GM23338 (cell line): ENCODE results near the gene ASCL2. TPM values are rescaled to one million over a fixed set of nuclear protein-coding genes. Genes with fewer than 3 reads are reported as not detected.

ENCODE experiments used
- ATAC-seq: fragments of 200-7000 bp; cut with Tn5 transposase; 3 replicates; pipeline ENCODE4 v1.9.1; 2020
- DNase-seq: peaks from one replicate; pipeline ENCODE4 v3.0.0-alpha.2; 2015; ENCODE audit warnings: low spot score
- H2AFZ ChIP-seq: fragments of 200-600 bp; sonication (generic); 2 replicates; pipeline ENCODE4 v1.8.0; 2016; ENCODE audit warnings: antibody characterized with exemption, mild to moderate bottlenecking, moderate library complexity
- H3F3A ChIP-seq: fragments of 200-600 bp; sonication (generic); replicated peaks from 2 replicates; pipeline ENCODE4 v1.8.0; 2017; ENCODE audit warnings: antibody characterized with exemption, mixed run types, low read depth
- H3K27ac ChIP-seq: fragments of 200-600 bp; sonication (generic); 2 replicates; pipeline ENCODE4 v1.6.1; 2016; ENCODE audit warnings: low read depth
- H3K27me3 ChIP-seq: fragments of 200-600 bp; sonication (generic); 2 replicates; pipeline ENCODE4 v1.8.0; 2016; ENCODE audit warnings: mild to moderate bottlenecking, mixed run types, moderate library complexity; ENCODE audit not compliant: insufficient read depth
- H3K36me3 ChIP-seq: fragments of 200-600 bp; sonication (generic); 2 replicates; pipeline ENCODE4 v1.8.0; 2016; ENCODE audit warnings: mild to moderate bottlenecking; ENCODE audit not compliant: insufficient read depth
- H3K4me1 ChIP-seq: fragments of 200-600 bp; sonication (generic); 2 replicates; pipeline ENCODE4 v1.8.0; 2016; ENCODE audit warnings: mild to moderate bottlenecking, moderate library complexity; ENCODE audit not compliant: insufficient read depth
- H3K4me2 ChIP-seq: fragments of 200-600 bp; sonication (generic); 2 replicates; pipeline ENCODE4 v1.7.1; 2017; ENCODE audit warnings: mixed run types
- H3K4me3 ChIP-seq: fragments of 200-600 bp; sonication (generic); 2 replicates; pipeline ENCODE4 v1.6.1; 2016; ENCODE audit warnings: mixed run types
- H3K79me2 ChIP-seq: fragments of 200-600 bp; sonication (generic); replicated peaks from 2 replicates; pipeline ENCODE4 v1.8.0; 2017; ENCODE audit warnings: mild to moderate bottlenecking; ENCODE audit not compliant: insufficient read depth
- H3K9me2 ChIP-seq: fragments of 200-600 bp; sonication (generic); 2 replicates; pipeline ENCODE4 v1.8.0; 2017; ENCODE audit not compliant: insufficient read depth
- H4K20me1 ChIP-seq: fragments of 200-600 bp; sonication (generic); replicated peaks from 2 replicates; pipeline ENCODE4 v1.8.0; 2017; ENCODE audit warnings: mild to moderate bottlenecking; ENCODE audit not compliant: insufficient read depth
- H3K27ac Mint-ChIP-seq: 2 replicates; pipeline ENCODE4 v1.8.0; 2020; ENCODE audit warnings: inconsistent platforms, mild to moderate bottlenecking, moderate library complexity, mixed read lengths
- H3K27me3 Mint-ChIP-seq: 3 replicates; pipeline ENCODE4 v1.8.0; 2022; ENCODE audit warnings: low read depth, mild to moderate bottlenecking, moderate library complexity, mixed read lengths, inconsistent platforms; ENCODE audit not compliant: insufficient read depth, poor library complexity
- H3K36me3 Mint-ChIP-seq: 3 replicates; pipeline ENCODE4 v1.8.0; 2021; ENCODE audit warnings: low read depth, mild to moderate bottlenecking, inconsistent platforms, moderate library complexity, mixed read lengths
- H3K4me1 Mint-ChIP-seq: 3 replicates; pipeline ENCODE4 v1.8.0; 2020; ENCODE audit warnings: mild to moderate bottlenecking, inconsistent platforms, mixed read lengths
- H3K4me3 Mint-ChIP-seq: 3 replicates; pipeline ENCODE4 v1.8.0; 2021; ENCODE audit warnings: moderate library complexity, mild to moderate bottlenecking, inconsistent platforms, mixed read lengths
- H3K9me3 Mint-ChIP-seq: 3 replicates; pipeline ENCODE4 v1.8.0; 2020; ENCODE audit warnings: moderate library complexity, mild to moderate bottlenecking, inconsistent platforms, mixed read lengths
- CREB1 ChIP-seq: fragments of 250-450 bp; sonication (Bioruptor Pico); IDR thresholded peaks from 2 replicates; pipeline ENCODE4 v1.5.0; 2020; ENCODE audit warnings: low read depth, mild to moderate bottlenecking, moderate library complexity
- ETS1 ChIP-seq: IDR thresholded peaks from 2 replicates; pipeline ENCODE4 v1.6.1; 2016; ENCODE audit warnings: antibody characterized with exemption
- EZH2 ChIP-seq: fragments of 200-600 bp; sonication (generic); IDR thresholded peaks from one replicate; pipeline ENCODE4 v1.8.0; 2017; ENCODE audit warnings: antibody characterized with exemption, mild to moderate bottlenecking, low read depth; ENCODE audit not compliant: unreplicated experiment
- EZH2phosphoT487 ChIP-seq: fragments of 200-600 bp; sonication (generic); IDR thresholded peaks from one replicate; pipeline ENCODE4 v1.8.1; 2018; ENCODE audit warnings: antibody characterized with exemption; ENCODE audit not compliant: unreplicated experiment
- JUNB ChIP-seq: IDR thresholded peaks from one replicate; pipeline ENCODE4 v1.6.1; 2016; ENCODE audit warnings: antibody characterized with exemption; ENCODE audit not compliant: unreplicated experiment
- NANOG ChIP-seq: IDR thresholded peaks from 2 replicates; pipeline ENCODE4 v1.6.1; 2016; ENCODE audit warnings: antibody characterized with exemption, borderline replicate concordance
- POLR2AphosphoS5 ChIP-seq: IDR thresholded peaks from 2 replicates; pipeline ENCODE4 v1.6.1; 2016; ENCODE audit warnings: antibody characterized with exemption, low read depth
- ZNF462 ChIP-seq: fragments of 250-450 bp; sonication (Bioruptor Pico); IDR thresholded peaks from 2 replicates; pipeline ENCODE4 v1.5.0; 2020; ENCODE audit warnings: mild to moderate bottlenecking, moderate library complexity
- polyA plus RNA-seq: library from polyadenylated mRNA; unstranded; fragments of >200 nt; fragmentation: Nextera tagmentation; extraction: Ambion mirVana; gene quantifications from 2 replicates; pipeline ENCODE4 v1.2.1, GENCODE V29; 2016
- total RNA-seq: library from RNA; depleted of rRNA; stranded (reverse); fragments of >200 nt; shearing (Covaris generic); gene quantifications from 2 replicates; pipeline ENCODE4 v1.2.3, GENCODE V29; 2014
- TF ChIP-seq, protein P1 (sequence below), 2 experiments: fragments of 200-600 bp in 1 of 2; sonication (generic) in 1 of 2; conservative IDR thresholded peaks; 2 replicates each; pipeline versions ENCODE4 v1.5.1 to v1.6.1; 2016 to 2017; ENCODE audit warnings: antibody characterized with exemption in 2 of 2, low read depth in 2 of 2, mild to moderate bottlenecking in 2 of 2, moderate library complexity in 1 of 2

ASCL2 gene
- total and polyA plus RNA-seq, 2 experiments from 2014 or later = 0.57 to 1.6 TPM

DNA sequence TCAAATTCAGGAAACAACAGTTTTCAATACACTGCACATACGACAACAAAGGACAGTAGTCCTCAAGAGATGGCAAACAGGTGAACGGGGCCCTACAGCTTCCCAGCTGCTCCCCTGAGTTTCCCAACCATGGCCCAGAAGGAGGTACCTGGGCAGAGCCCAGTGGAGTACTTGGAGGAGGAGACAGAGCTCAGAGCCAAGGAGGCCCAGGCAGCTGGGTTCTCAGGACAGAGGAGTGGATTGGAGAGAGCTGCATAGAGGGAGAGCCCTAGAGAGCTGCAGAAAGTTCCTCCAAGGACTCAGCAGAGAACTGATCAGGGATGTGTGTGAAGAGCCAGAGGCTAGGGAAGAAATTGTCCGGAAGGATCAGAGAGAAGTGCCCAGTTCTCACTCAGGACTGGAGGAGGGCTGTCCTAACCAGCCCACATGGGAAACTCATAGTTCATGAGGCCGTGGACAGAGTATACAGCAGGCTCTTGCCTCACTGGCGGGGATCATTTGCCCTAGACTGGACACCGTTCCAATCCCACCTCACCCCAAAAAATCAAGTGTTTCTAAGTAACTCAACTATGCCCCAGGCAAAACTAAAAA, 7.6 kb upstream of the ASCL2 start:
- Histone ChIP-seq H3K4me1 (peaks cover 15% of the 10 kb centered on the region), H3K27me3 (peaks cover 14% of the 10 kb centered on the region), H2AFZ (no peak overlapping the region), H4K20me1 (no peaks in the 10 kb centered on the region), H3F3A (no peaks in the 10 kb centered on the region), H3K27ac (no peak overlapping the region), H3K36me3 (no peaks in the 10 kb centered on the region), H3K79me2 (no peaks in the 10 kb centered on the region), H3K4me3 (no peak overlapping the region), H3K4me2 (peak overlapping the region; percentile 52), H3K9me2 (no peaks in the 10 kb centered on the region; the same call in 1 of the 2 replicates)
- Mint-ChIP-seq H3K36me3 (no peaks in the 10 kb centered on the region), H3K27ac (no peak overlapping the region), H3K9me3 (peaks cover 4% of the 10 kb centered on the region; the same call in 1 of the 3 replicates), H3K27me3 (peaks cover 26% of the 10 kb centered on the region), H3K4me3 (no peak overlapping the region), H3K4me1 (peaks cover 13% of the 10 kb centered on the region)
- no peak for TF ChIP-seq JUNB
- TF ChIP-seq CREB1 = no peak
- ATAC-seq (peak; percentile 89), DNase-seq (peak; percentile 45)

DNA sequence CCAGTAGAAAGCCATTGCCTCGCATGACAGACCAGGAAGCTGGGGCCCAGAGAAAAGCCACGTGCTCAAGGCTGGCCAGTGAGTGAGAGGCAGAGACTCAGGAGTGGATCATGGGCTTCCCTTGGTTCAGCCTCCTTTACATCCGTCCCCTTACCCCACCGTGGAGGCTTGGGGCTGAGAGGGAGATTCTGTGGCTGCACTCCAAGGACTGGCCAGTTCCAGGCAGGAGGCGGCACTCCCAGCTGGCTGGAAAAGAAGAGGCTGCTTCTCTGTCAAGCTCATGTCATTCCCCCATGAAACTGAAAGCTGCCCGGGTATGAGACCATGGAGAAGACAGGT, 6.6 kb upstream of the ASCL2 start:
- H3F3A ChIP-seq = no peaks in the 10 kb centered on the region
- H3K36me3 ChIP-seq = no peaks in the 10 kb centered on the region
- no peaks in the 10 kb centered on the region; the same call in 1 of the 2 replicates for H3K9me2 ChIP-seq
- Mint-ChIP-seq H3K9me3 (peaks cover 4% of the 10 kb centered on the region; the same call in 1 of the 3 replicates), H3K4me3 (no peak overlapping the region), H3K27me3 (peaks cover 36% of the 10 kb centered on the region), H3K36me3 (no peaks in the 10 kb centered on the region), H3K4me1 (peaks cover 13% of the 10 kb centered on the region), H3K27ac (no peak overlapping the region)
- DNase-seq (no peak), ATAC-seq (peak; percentile 64)
- no peaks in the 10 kb centered on the region for H4K20me1 ChIP-seq
- H3K4me1 ChIP-seq = peaks cover 15% of the 10 kb centered on the region
- H3K27ac ChIP-seq = no peak overlapping the region
- H3K4me2 ChIP-seq = no peak overlapping the region; the same call in 1 of the 2 replicates
- H3K79me2 ChIP-seq = no peaks in the 10 kb centered on the region
- no peak overlapping the region for H3K4me3 ChIP-seq
- no peak overlapping the region for H2AFZ ChIP-seq
- peaks cover 25% of the 10 kb centered on the region for H3K27me3 ChIP-seq
- TF ChIP-seq EZH2phosphoT487 (no peak), ETS1 (no peak), JUNB (no peak), NANOG (no peak), ZNF462 (CRISPR knock-in tag) (no peak), POLR2AphosphoS5 (no peak), EZH2 (no peak)
- TF ChIP-seq, protein P1, sequence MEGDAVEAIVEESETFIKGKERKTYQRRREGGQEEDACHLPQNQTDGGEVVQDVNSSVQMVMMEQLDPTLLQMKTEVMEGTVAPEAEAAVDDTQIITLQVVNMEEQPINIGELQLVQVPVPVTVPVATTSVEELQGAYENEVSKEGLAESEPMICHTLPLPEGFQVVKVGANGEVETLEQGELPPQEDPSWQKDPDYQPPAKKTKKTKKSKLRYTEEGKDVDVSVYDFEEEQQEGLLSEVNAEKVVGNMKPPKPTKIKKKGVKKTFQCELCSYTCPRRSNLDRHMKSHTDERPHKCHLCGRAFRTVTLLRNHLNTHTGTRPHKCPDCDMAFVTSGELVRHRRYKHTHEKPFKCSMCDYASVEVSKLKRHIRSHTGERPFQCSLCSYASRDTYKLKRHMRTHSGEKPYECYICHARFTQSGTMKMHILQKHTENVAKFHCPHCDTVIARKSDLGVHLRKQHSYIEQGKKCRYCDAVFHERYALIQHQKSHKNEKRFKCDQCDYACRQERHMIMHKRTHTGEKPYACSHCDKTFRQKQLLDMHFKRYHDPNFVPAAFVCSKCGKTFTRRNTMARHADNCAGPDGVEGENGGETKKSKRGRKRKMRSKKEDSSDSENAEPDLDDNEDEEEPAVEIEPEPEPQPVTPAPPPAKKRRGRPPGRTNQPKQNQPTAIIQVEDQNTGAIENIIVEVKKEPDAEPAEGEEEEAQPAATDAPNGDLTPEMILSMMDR (conservative IDR thresholded peaks at IDR 0.05; ENCODE audit: low read depth in 2 of 2) = no peak
